ENCODE results near the gene GRWD1.

Gene GRWD1

DNA sequence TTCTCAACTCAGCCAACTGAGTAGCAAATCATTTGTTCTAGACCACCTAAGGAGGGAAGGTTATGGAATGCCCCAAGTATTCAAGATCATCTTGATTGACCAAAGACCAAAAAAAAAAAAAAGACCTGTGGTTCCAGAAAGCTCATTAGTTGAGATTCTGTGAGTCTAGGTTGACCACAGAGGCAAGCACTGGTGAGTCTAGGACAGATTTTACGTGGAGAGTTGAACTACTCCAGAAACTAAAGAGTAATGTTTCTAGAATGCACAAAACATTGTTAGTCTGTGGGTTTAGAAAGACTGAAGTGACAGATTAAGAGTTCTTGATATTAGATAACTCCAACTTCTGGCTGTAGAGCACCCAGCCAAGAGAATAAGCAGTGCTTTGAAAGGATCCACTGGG is 19.4 kb downstream of the GRWD1 start:
- POLR2A ChIA-PET = no interaction called here
- no peak for DNase-seq (ENCODE audit: extremely low spot score)
- CTCF ChIA-PET = no interaction called here
- TF ChIP-seq FOXA1 (IDR thresholded peaks at IDR 0.05) = no peak
- TF ChIP-seq L3MBTL2 (conservative IDR thresholded peaks at IDR 0.05) = no peak
- TF ChIP-seq, protein P1, sequence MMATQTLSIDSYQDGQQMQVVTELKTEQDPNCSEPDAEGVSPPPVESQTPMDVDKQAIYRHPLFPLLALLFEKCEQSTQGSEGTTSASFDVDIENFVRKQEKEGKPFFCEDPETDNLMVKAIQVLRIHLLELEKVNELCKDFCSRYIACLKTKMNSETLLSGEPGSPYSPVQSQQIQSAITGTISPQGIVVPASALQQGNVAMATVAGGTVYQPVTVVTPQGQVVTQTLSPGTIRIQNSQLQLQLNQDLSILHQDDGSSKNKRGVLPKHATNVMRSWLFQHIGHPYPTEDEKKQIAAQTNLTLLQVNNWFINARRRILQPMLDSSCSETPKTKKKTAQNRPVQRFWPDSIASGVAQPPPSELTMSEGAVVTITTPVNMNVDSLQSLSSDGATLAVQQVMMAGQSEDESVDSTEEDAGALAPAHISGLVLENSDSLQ (IDR thresholded peaks at IDR 0.05) = no peak
- TF ChIP-seq ZNF384 (IDR thresholded peaks at IDR 0.05) = no peak
- no peak for TF ChIP-seq SUZ12 (IDR thresholded peaks at IDR 0.05)
- no peak for TF ChIP-seq BHLHE40 (IDR thresholded peaks at IDR 0.05; ENCODE audit: borderline replicate concordance)
- no peak for TF ChIP-seq CTBP1 (IDR thresholded peaks at IDR 0.05; ENCODE audit: borderline replicate concordance)
- no peak for TF ChIP-seq TARDBP (IDR thresholded peaks at IDR 0.05)

DNA sequence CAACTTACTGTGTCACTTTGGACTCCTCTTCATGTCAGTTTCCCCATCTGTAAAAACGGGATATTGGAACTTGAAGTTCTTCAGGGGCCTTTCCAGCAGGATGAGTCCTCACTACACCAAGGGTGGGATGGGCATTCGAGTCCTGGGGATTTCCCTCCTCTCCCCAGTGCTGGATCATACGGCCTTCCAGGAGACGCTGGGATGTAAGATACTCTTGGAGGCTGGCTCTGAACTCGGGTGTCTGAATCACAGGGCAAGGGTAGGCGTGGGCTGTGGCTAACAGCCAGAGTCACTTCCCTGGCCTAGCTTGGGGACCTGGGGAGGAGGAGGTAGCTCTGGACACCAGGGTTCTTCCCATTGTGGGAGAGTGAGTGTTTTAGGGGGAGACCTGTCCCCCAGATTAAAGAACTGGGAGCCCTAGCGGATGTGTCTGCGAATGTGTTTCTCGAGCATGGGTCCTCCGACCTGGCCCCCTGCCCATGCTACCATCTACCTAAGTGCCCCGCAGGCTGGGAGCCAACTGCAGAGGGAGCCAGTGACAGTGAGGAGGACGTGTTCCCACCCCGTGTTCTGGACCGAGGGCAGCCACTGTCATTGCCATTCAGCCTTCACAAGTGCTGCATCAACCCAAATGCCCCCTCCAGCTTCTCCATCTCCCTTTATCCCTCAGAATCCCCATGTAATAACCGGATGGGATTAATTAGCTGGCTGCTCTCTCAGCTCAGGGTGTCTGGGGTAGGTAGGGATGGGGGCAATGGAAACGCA is 21.0 kb downstream of the GRWD1 start:
- ChIA-PET POLR2A (no interaction called here), CTCF (no interaction called here)
- no peak for TF ChIP-seq ELF4 (IDR thresholded peaks at IDR 0.05)
- TF ChIP-seq, protein P1 (IDR thresholded peaks at IDR 0.05) = no peak
- TF ChIP-seq FOXA1 (IDR thresholded peaks at IDR 0.05) = no peak
- no peak for TF ChIP-seq SUZ12 (IDR thresholded peaks at IDR 0.05)
- no peak for TF ChIP-seq SP1 (IDR thresholded peaks at IDR 0.05)
- no peak for TF ChIP-seq FOXK2 (IDR thresholded peaks at IDR 0.05)
- TF ChIP-seq TARDBP (IDR thresholded peaks at IDR 0.05) = no peak
- TF ChIP-seq ARNT (IDR thresholded peaks at IDR 0.05) = no peak
- no peak for TF ChIP-seq ZNF384 (IDR thresholded peaks at IDR 0.05)
- no peak for TF ChIP-seq BHLHE40 (IDR thresholded peaks at IDR 0.05; ENCODE audit: borderline replicate concordance)
- no peak for TF ChIP-seq NFRKB (IDR thresholded peaks at IDR 0.05)
- TF ChIP-seq FOXM1 (IDR thresholded peaks at IDR 0.05; ENCODE audit: borderline replicate concordance) = no peak
- no peak for TF ChIP-seq HDGF (IDR thresholded peaks at IDR 0.05; ENCODE audit: borderline replicate concordance)
- no peak for TF ChIP-seq LEF1 (IDR thresholded peaks at IDR 0.05; ENCODE audit: borderline replicate concordance)
- no peak for DNase-seq (ENCODE audit: extremely low spot score)

DNA sequence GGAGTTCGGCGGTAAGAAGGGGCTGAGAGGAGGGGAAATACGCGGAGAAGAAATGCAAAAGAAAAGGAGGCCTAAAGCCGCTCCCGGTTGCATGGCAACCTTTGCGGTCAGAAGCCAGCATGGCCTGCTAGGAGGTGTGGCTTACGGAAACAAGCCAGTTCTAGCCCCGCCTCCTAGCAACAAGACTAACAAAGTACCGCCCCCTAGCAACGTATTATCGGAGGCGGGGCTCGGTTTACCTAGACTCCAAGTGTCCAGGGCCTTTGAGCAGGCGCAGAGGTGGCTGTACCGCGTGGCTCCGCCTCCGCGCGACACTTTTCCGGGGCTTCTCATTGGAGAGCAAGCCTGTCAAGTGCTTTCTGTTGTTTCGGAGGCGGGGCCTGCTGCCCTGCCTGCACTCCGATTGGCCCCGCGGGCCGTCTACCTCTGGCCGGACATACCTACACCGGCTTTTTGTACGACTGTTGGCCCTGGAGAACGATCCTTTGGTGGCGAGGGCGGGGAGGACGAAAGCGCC is 23.0 kb downstream of the GRWD1 start:
- ChIA-PET POLR2A (interaction anchor here (0.8 kb wide), 1 partner anchor 23 kb away, joined by 4 read pairs; the partner anchor contains the start of gene GRWD1), CTCF (no interaction called here)
- peak; percentile 98 for DNase-seq (ENCODE audit: extremely low spot score)
- no peak for TF ChIP-seq SUZ12 (IDR thresholded peaks at IDR 0.05)
- TF ChIP-seq, protein P1 (IDR thresholded peaks at IDR 0.05) = peak; percentile 100
- no peak for TF ChIP-seq FOXA1 (IDR thresholded peaks at IDR 0.05)
- no peak for TF ChIP-seq NFRKB (IDR thresholded peaks at IDR 0.05)
- peak; percentile 81 for TF ChIP-seq SP1 (IDR thresholded peaks at IDR 0.05)

DNA sequence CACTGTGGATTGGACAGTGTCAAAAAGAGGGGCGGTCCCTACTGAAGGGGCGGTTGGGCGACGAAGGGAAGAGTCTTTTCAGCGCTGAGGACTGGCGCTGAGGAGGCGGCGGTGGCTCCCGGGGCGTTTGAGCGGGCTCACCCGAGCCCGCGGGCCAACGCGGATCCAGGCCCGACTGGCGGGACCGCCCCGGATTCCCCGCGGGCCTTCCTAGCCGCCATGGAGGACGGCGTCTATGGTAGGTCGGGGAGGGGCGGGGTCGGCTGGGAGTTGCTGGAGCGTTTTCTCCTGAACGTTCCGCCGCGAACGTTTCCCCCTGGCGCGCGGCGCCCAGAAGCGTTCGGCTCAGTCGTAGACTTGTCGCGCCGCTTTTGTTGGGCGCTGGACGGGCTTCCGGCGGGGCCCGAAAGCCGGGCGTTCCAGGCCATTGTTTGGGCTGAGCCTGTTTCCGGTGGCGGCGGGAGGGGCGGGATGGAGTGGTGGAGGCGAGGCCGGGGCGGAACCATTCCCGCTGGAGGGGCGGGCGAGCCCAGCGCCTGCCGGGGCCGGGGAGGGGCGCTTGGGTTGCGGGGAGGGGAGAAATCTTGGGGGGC is 23.6 kb downstream of the GRWD1 start, which contains the start of gene CYTH2:
TSS of gene CYTH2 (plus strand) at position 81 of the 593 bp plus-strand sequence. CDS start at position 220, 139 bp downstream.
- TF ChIP-seq SUZ12 (IDR thresholded peaks at IDR 0.05) (no peak), HDGF (IDR thresholded peaks at IDR 0.05; ENCODE audit: borderline replicate concordance) (no peak), FOXM1 (IDR thresholded peaks at IDR 0.05; ENCODE audit: borderline replicate concordance) (no peak), LEF1 (IDR thresholded peaks at IDR 0.05; ENCODE audit: borderline replicate concordance) (no peak), SP1 (IDR thresholded peaks at IDR 0.05) (no peak), FOXK2 (IDR thresholded peaks at IDR 0.05) (no peak), TARDBP (IDR thresholded peaks at IDR 0.05) (no peak), ARNT (IDR thresholded peaks at IDR 0.05) (no peak)
- TF ChIP-seq, protein P1 (IDR thresholded peaks at IDR 0.05) = no peak
- ChIA-PET POLR2A (interaction anchor here (1.0 kb wide), 1 partner anchor 24 kb away, joined by 3 read pairs; no protein-coding TSS in a partner anchor), CTCF (interaction anchor here (1.4 kb wide), 1 partner anchor 21 kb away, joined by 7 read pairs; no protein-coding TSS in a partner anchor)
- DNase-seq (ENCODE audit: extremely low spot score) = peak; percentile 73

- no peak for TF ChIP-seq FOXK2 (IDR thresholded peaks at IDR 0.05)
- ChIA-PET CTCF (interaction anchor here (1.4 kb wide), 1 partner anchor 20 kb away, joined by 7 read pairs; no protein-coding TSS in a partner anchor), POLR2A (interaction anchor here (0.8 to 1.0 kb wide), 2 partner anchors 20 to 23 kb away, joined by 3 read pairs; no protein-coding TSS in a partner anchor)
- DNase-seq (ENCODE audit: extremely low spot score) = no peak
Measured at GRCh38 chr19:48469934-48470680, 24.3 kb downstream of the GRWD1 start.

All from HEK293T (cell line).